IMR-90 (cell line): ENCODE results near the gene RPS19BP1. TPM values are rescaled to one million over a fixed set of nuclear protein-coding genes. Genes with fewer than 3 reads are reported as not detected.

Experiments
- ATAC-seq: fragments of 200-7000 bp; cut with Tn5 transposase; 2 replicates; pipeline ENCODE4 v1.9.1; 2020; ENCODE audit warnings: low read depth, mild to moderate bottlenecking, moderate library complexity
- BruUV-seq: library from RNA; stranded (reverse); fragments of 400-500 nt; replicated peaks from 2 replicates; lab custom pipeline; 2021; lab: Mats Ljungman, UMichigan
- CTCF ChIA-PET: fragments of 300-600 bp; formaldehyde crosslinking; extraction: SDS; loops from one replicate; lab custom pipeline; 2021; ENCODE audit warnings: antibody characterized with exemption; lab: Yijun Ruan, JAX
- POLR2A ChIA-PET: fragments of 300-600 bp; sonication (Branson Sonifier 250); formaldehyde crosslinking; loops from one replicate; lab custom pipeline; 2022; ENCODE audit warnings: antibody characterized with exemption; ENCODE audit not compliant: unreplicated experiment; lab: Charles Lee
- DNase-seq: peaks from one replicate; pipeline ENCODE4 v3.0.0; 2013
- H2AFZ ChIP-seq: replicated peaks from 2 replicates; pipeline ENCODE3; 2013; ENCODE audit warnings: low read length, mild to moderate bottlenecking; ENCODE audit not compliant: poor library complexity
- H2AK5ac ChIP-seq: 2 replicates; pipeline ENCODE4 v1.6.1; 2013; ENCODE audit warnings: low read depth, low read length, inconsistent platforms
- H2AK9ac ChIP-seq: replicated peaks from 2 replicates; pipeline ENCODE3; 2013; ENCODE audit warnings: mild to moderate bottlenecking, low read depth, low read length, moderate library complexity; ENCODE audit not compliant: poor library complexity
- H2BK120ac ChIP-seq: 2 replicates; pipeline ENCODE4 v1.6.1; 2013; ENCODE audit warnings: low read depth, low read length, inconsistent platforms
- H2BK15ac ChIP-seq: 3 replicates; pipeline ENCODE4 v1.6.1; 2013; ENCODE audit warnings: low read depth, low read length, inconsistent platforms
- H2BK20ac ChIP-seq: 2 replicates; pipeline ENCODE4 v1.6.1; 2013; ENCODE audit warnings: low read depth, mild to moderate bottlenecking, inconsistent platforms, low read length, moderate library complexity
- H2BK5ac ChIP-seq: 2 replicates; pipeline ENCODE4 v1.6.1; 2013; ENCODE audit warnings: mild to moderate bottlenecking, low read depth, low read length, inconsistent platforms; ENCODE audit not compliant: poor library complexity, severe bottlenecking
- H3K14ac ChIP-seq: replicated peaks from 2 replicates; pipeline ENCODE4 v1.6.1; 2013; ENCODE audit warnings: low read depth, low read length, inconsistent platforms
- H3K18ac ChIP-seq: 2 replicates; pipeline ENCODE4 v1.6.1; 2013; ENCODE audit warnings: low read depth, low read length, control low read depth
- H3K23ac ChIP-seq: 2 replicates; pipeline ENCODE4 v1.6.1; 2013; ENCODE audit warnings: low read depth, low read length, inconsistent platforms
- H3K27ac ChIP-seq: 2 replicates; pipeline ENCODE4 v1.5.1; 2013; ENCODE audit warnings: mild to moderate bottlenecking, control low read depth, low read length; ENCODE audit not compliant: insufficient read depth
- H3K27me3 ChIP-seq: 2 replicates; pipeline ENCODE4 v1.6.1; 2013; ENCODE audit warnings: low read length; ENCODE audit not compliant: control insufficient read depth, insufficient read depth
- H3K36me3 ChIP-seq: 2 replicates; pipeline ENCODE4 v1.6.1; 2013; ENCODE audit warnings: low read length, mixed read lengths; ENCODE audit not compliant: control insufficient read depth, insufficient read depth
- H3K4ac ChIP-seq: 2 replicates; pipeline ENCODE4 v1.6.1; 2013; ENCODE audit warnings: low read depth, low read length, inconsistent platforms
- H3K4me1 ChIP-seq: 2 replicates; pipeline ENCODE4 v1.6.1; 2013; ENCODE audit warnings: low read length, mixed read lengths; ENCODE audit not compliant: control insufficient read depth, insufficient read depth
- H3K4me2 ChIP-seq: 2 replicates; pipeline ENCODE4 v1.6.1; 2013; ENCODE audit warnings: low read depth, mild to moderate bottlenecking, control low read depth, low read length, moderate library complexity
- H3K4me3 ChIP-seq: 2 replicates; pipeline ENCODE4 v1.5.1; 2013; ENCODE audit warnings: low read depth, mild to moderate bottlenecking, control low read depth, low read length, moderate library complexity; ENCODE audit not compliant: insufficient read depth
- H3K56ac ChIP-seq: 2 replicates; pipeline ENCODE4 v1.6.1; 2013; ENCODE audit warnings: low read length, inconsistent platforms; ENCODE audit not compliant: insufficient read depth; ENCODE audit errors: extremely low read depth
- H3K79me1 ChIP-seq, 2 experiments: 2 replicates each; pipeline ENCODE4 v1.6.1; 2013; ENCODE audit warnings: low read length in 2 of 2, inconsistent platforms in 1 of 2, low read depth in 1 of 2
- H3K9ac ChIP-seq: 2 replicates; pipeline ENCODE4 v1.6.1; 2013; ENCODE audit warnings: low read depth, low read length, control low read depth
- H3K9me1 ChIP-seq: 2 replicates; pipeline ENCODE4 v1.6.1; 2013; ENCODE audit warnings: low read length, inconsistent platforms; ENCODE audit not compliant: insufficient read depth
- H3K9me3 ChIP-seq: 2 replicates; pipeline ENCODE4 v1.6.1; 2013; ENCODE audit warnings: low read length; ENCODE audit not compliant: control insufficient read depth, insufficient read depth
- H4K20me1 ChIP-seq: 2 replicates; pipeline ENCODE4 v1.6.1; 2013; ENCODE audit warnings: low read length, inconsistent platforms; ENCODE audit not compliant: insufficient read depth
- H4K5ac ChIP-seq: 2 replicates; pipeline ENCODE4 v1.6.1; 2013; ENCODE audit warnings: mild to moderate bottlenecking, low read depth, low read length, control low read depth
- H4K8ac ChIP-seq, 2 experiments: 2 replicates each; pipeline ENCODE4 v1.6.1; 2013; ENCODE audit warnings: low read depth in 2 of 2, low read length in 2 of 2, control low read depth in 1 of 2, inconsistent platforms in 1 of 2
- H4K91ac ChIP-seq: 2 replicates; pipeline ENCODE4 v1.6.1; 2013; ENCODE audit warnings: low read depth, low read length, inconsistent platforms; ENCODE audit not compliant: insufficient read depth
- BHLHE40 ChIP-seq: fragments of 150-350 bp; IDR thresholded peaks from 2 replicates; pipeline ENCODE4 v1.6.1; 2016; ENCODE audit warnings: mild to moderate bottlenecking, low read depth, low read length
- CTCF ChIP-seq: conservative IDR thresholded peaks from 2 replicates; pipeline ENCODE4 v1.5.1; 2012; ENCODE audit warnings: mild to moderate bottlenecking, low read depth, low read length, improper control_type of control experiment
- ELK1 ChIP-seq: fragments of 150-350 bp; IDR thresholded peaks from 2 replicates; pipeline ENCODE4 v1.6.1; 2016; ENCODE audit warnings: low read depth, mild to moderate bottlenecking, low read length, moderate library complexity, borderline replicate concordance
- MAFK ChIP-seq: IDR thresholded peaks from 2 replicates; pipeline ENCODE4 v1.6.1; 2012; ENCODE audit warnings: low read depth, low read length, improper control_type of control experiment
- MAZ ChIP-seq: IDR thresholded peaks from 2 replicates; pipeline ENCODE4 v1.6.1; 2012; ENCODE audit warnings: low read depth, mild to moderate bottlenecking, low read length, improper control_type of control experiment, moderate library complexity, borderline replicate concordance
- MXI1 ChIP-seq: IDR thresholded peaks from 2 replicates; pipeline ENCODE4 v1.6.1; 2012; ENCODE audit warnings: low read depth, mild to moderate bottlenecking, low read length, moderate library complexity, borderline replicate concordance
- POLR2A ChIP-seq: IDR thresholded peaks from 2 replicates; pipeline ENCODE4 v1.6.1; 2012; ENCODE audit warnings: mild to moderate bottlenecking, low read depth, low read length
- RCOR1 ChIP-seq: IDR thresholded peaks from 2 replicates; pipeline ENCODE4 v1.6.1; 2012; ENCODE audit warnings: mild to moderate bottlenecking, low read length, improper control_type of control experiment; ENCODE audit not compliant: insufficient replicate concordance
- SMC3 ChIP-seq: fragments of 150-350 bp; IDR thresholded peaks from 2 replicates; pipeline ENCODE4 v1.6.1; 2016; ENCODE audit warnings: low read depth, mild to moderate bottlenecking, antibody characterized with exemption, low read length, moderate library complexity
- WGBS, 2 experiments: methylation state at CpG; one replicate each; pipeline versions ENCODE4 v1.1.5 to v1.1.7; 2013; ENCODE audit warnings: missing lambda C conversion rate in 2 of 2; ENCODE audit not compliant: insufficient read length in 1 of 2; ENCODE audit errors: extremely low coverage in 2 of 2; 5-methylcytosine and 5-hydroxymethylcytosine counted together
- dilution Hi-C: fragments of 300-500 bp; cut with HindIII; formaldehyde crosslinking; loops from one replicate; pipeline ENCODE4 v1.14.3; 2018; ENCODE audit warnings: low sequenced_read_pairs; ENCODE audit not compliant: unreplicated experiment
- in situ Hi-C: fragments of 300-500 bp; cut with MboI; formaldehyde crosslinking; loops from 3 replicates; pipeline ENCODE4 v1.14.3; 2019; ENCODE audit warnings: low sequenced_read_pairs, inconsistent platforms, mixed read lengths
- intact Hi-C: fragments of 100-400 bp; cut with micrococcal nuclease; formaldehyde crosslinking; loops from 2 replicates; pipeline ENCODE4 v1.10.0; 2022
- polyA plus RNA-seq, 3 experiments: library from polyadenylated mRNA; depleted of rRNA; stranded (reverse); fragments of >200 nt; gene quantifications; 2 replicates each; pipeline ENCODE4 v1.2.3, GENCODE V29; 2012; ENCODE audit warnings: low replicate concordance in 1 of 3
- total RNA-seq: library from RNA; depleted of rRNA; stranded (reverse); fragments of >200 nt; gene quantifications from 2 replicates; pipeline ENCODE4 v1.2.3, GENCODE V29; 2012
- TF ChIP-seq, protein P1 (sequence below): fragments of 150-350 bp; IDR thresholded peaks from 2 replicates; pipeline ENCODE4 v1.6.1; 2017; ENCODE audit warnings: mild to moderate bottlenecking, antibody characterized with exemption, low read length, low read depth

RPS19BP1 gene
- total and polyA plus RNA-seq, 2 of the 4 experiments (the other 2 are of a cell fraction), result 33.0 to 95.4 TPM

DNA sequence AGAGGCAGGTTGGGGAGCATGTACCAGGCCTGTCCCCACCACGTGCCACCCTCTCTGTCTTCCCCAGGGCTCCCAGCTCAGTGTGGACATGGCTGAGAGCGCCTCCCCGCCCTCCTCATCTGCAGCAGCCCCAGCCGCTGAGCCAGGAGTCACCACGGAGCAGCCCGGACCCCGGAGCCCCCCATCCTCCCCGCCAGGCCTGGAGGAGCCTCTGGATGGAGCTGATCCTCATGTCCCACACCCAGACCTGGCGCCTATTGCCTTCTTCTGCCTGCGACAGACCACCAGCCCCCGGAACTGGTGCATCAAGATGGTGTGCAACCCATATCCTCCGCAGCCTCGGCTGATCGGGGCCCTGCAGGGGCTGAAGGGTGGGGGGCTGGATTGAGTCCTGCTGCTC is 38.1 kb upstream of the RPS19BP1 start, which contains the start of gene CACNA1I (continued):
- TF ChIP-seq MAFK (no peak), CTCF (no peak)

- Histone ChIP-seq H2AK5ac (no peak overlapping the region), H3K56ac (no peak overlapping the region), H2AK9ac (no peak overlapping the region), H2BK20ac (no peak overlapping the region), H3K36me3 (no peaks in the 10 kb centered on the region), H3K18ac (no peak overlapping the region), H2BK5ac (no peak overlapping the region), H3K14ac (no peak overlapping the region), H3K4me3 (no peak overlapping the region), H3K27me3 (peaks cover 3% of the 10 kb centered on the region), H2AFZ (no peak overlapping the region), H3K4me1 (peaks cover 7% of the 10 kb centered on the region), H3K9me3 (peaks cover 3% of the 10 kb centered on the region; the same call in 1 of the 2 replicates), H2BK15ac (no peak overlapping the region), H2BK120ac (no peak overlapping the region), H4K8ac (no peak overlapping the region), H3K79me1 (no peaks in the 10 kb centered on the region), H4K20me1 (peaks cover 3% of the 10 kb centered on the region; the same call in 1 of the 2 replicates), H4K91ac (no peak overlapping the region), H3K9ac (no peak overlapping the region), H3K9me1 (peaks cover 12% of the 10 kb centered on the region), H3K4me2 (no peak overlapping the region), H3K23ac (no peak overlapping the region), H4K5ac (no peak overlapping the region), H3K4ac (no peak overlapping the region), H3K27ac (no peak overlapping the region)
- DNase-seq (no peak), ATAC-seq (no peak)
- WGBS, 2 experiments, result 100% methylated on average over 1 of the region's 3 CpGs; no CpG with 5 or more reads in 1 of the 2 experiments
- BruUV-seq, result no TSS peak
- intact Hi-C loops (no loop called here), dilution Hi-C loops (no loop called here), in situ Hi-C loops (no loop called here)
- ChIA-PET CTCF (interaction anchor here (0.7 to 1.4 kb wide), 2 partner anchors 8 to 11 kb away, joined by 4 read pairs; no protein-coding TSS in a partner anchor), POLR2A (no interaction called here)
- TF ChIP-seq SMC3 (no peak), ELK1 (no peak), MAFK (no peak), POLR2A (no peak), MXI1 (no peak), MAZ (no peak), RCOR1 (no peak), CTCF (no peak), BHLHE40 (no peak)
- TF ChIP-seq, protein P1, sequence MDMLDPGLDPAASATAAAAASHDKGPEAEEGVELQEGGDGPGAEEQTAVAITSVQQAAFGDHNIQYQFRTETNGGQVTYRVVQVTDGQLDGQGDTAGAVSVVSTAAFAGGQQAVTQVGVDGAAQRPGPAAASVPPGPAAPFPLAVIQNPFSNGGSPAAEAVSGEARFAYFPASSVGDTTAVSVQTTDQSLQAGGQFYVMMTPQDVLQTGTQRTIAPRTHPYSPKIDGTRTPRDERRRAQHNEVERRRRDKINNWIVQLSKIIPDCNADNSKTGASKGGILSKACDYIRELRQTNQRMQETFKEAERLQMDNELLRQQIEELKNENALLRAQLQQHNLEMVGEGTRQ, result no peak
These were observed 37.7 kb upstream of the RPS19BP1 start for GRCh38 chr22:39570226-39570625.
